ENCODE measurements around the gene TTLL1. TPM values are rescaled to one million over a fixed set of nuclear protein-coding genes. Genes with fewer than 3 reads are reported as not detected.

Gene TTLL1
- total and polyA plus RNA-seq, 2 of the 4 experiments (the other 2 are of a cell fraction), result 10.8 to 13.2 TPM

- Histone ChIP-seq H3K4ac (ENCODE audit: low read depth, low read length) (no peak overlapping the region), H3K27me3 (ENCODE audit: control insufficient read depth, insufficient read depth, low read length) (no peaks in the 10 kb centered on the region), H3K4me1 (ENCODE audit: control insufficient read depth, insufficient read depth, low read length) (peaks cover 28% of the 10 kb centered on the region), H3K36me3 (ENCODE audit: control insufficient read depth, insufficient read depth, low read length) (no peaks in the 10 kb centered on the region), H2BK120ac (ENCODE audit: low read depth, low read length) (no peak overlapping the region), H2BK20ac (ENCODE audit: low read depth, low read length) (no peak overlapping the region), H3K4me2 (ENCODE audit: low read depth, low read length) (no peak overlapping the region), H2BK15ac (ENCODE audit: low read depth, low read length) (no peak overlapping the region), H4K5ac (ENCODE audit: low read depth, low read length) (no peak overlapping the region), H3K9ac (ENCODE audit: low read depth, low read length) (no peak overlapping the region), H3K27ac (ENCODE audit: insufficient read depth, low read length) (no peak overlapping the region), H4K20me1 (ENCODE audit: insufficient read depth, low read length) (peaks cover 59% of the 10 kb centered on the region), H2BK5ac (ENCODE audit: low read depth, low read length, poor library complexity, severe bottlenecking) (no peak overlapping the region), H3K79me1 (ENCODE audit: low read depth in 1 of 2, low read length in 2 of 2) (peaks cover 11 to 75% of the 10 kb centered on the region in 2 experiments; a peak in 3 of 4 replicates), H3K9me1 (ENCODE audit: insufficient read depth, low read length) (peaks cover 33% of the 10 kb centered on the region), H3K14ac (replicated peaks; ENCODE audit: low read depth, low read length) (no peak overlapping the region), H3K9me3 (ENCODE audit: control insufficient read depth, insufficient read depth, low read length) (no peaks in the 10 kb centered on the region), H4K91ac (ENCODE audit: insufficient read depth, low read depth, low read length) (no peak overlapping the region), H4K8ac (ENCODE audit: low read depth in 2 of 2, low read length in 2 of 2) (no peak overlapping the region), H3K23ac (ENCODE audit: low read depth, low read length) (no peak overlapping the region), H2AFZ (replicated peaks; ENCODE audit: low read length, poor library complexity) (no peak overlapping the region), H3K18ac (ENCODE audit: low read depth, low read length) (no peak overlapping the region), H2AK5ac (ENCODE audit: low read depth, low read length) (no peak overlapping the region), H3K56ac (ENCODE audit: extremely low read depth, insufficient read depth, low read length) (no peak overlapping the region), H3K4me3 (ENCODE audit: insufficient read depth, low read depth, low read length) (no peak overlapping the region), H2AK9ac (replicated peaks; ENCODE audit: low read depth, low read length, poor library complexity) (no peak overlapping the region)
- CTCF ChIA-PET, result no interaction called here
- in situ Hi-C loops (cut with MboI; ENCODE audit: low sequenced_read_pairs) (no loop called here), intact Hi-C loops (cut with micrococcal nuclease) (no loop called here), dilution Hi-C loops (cut with HindIII; ENCODE audit: low sequenced_read_pairs, unreplicated experiment) (no loop called here)
- no peak for DNase-seq
- WGBS, 2 experiments (ENCODE audit: extremely low coverage in 2 of 2, insufficient read length in 1 of 2), result no CpG with 5 or more reads among the region's 4 CpGs
- ATAC-seq (ENCODE audit: low read depth), result no peak
- BruUV-seq (replicated peaks), result no TSS peak
- POLR2A ChIA-PET (ENCODE audit: unreplicated experiment), result no interaction called here
- no peak for TF ChIP-seq SMC3 (IDR thresholded peaks at IDR 0.05; ENCODE audit: low read depth, low read length)
These were observed 80.3 kb downstream of the TTLL1 start for GRCh38 chr22:43008921-43009320.
